HG03521 (cell line): ENCODE data around the gene KCNA2.

Source experiments
- ATAC-seq: cut with Tn5 transposase; IDR thresholded peaks from one replicate; pipeline ENCODE4 v1.9.1; 2021; ENCODE audit warnings: mild to moderate bottlenecking, moderate library complexity; ENCODE audit not compliant: unreplicated experiment

The KCNA2 gene

DNA sequence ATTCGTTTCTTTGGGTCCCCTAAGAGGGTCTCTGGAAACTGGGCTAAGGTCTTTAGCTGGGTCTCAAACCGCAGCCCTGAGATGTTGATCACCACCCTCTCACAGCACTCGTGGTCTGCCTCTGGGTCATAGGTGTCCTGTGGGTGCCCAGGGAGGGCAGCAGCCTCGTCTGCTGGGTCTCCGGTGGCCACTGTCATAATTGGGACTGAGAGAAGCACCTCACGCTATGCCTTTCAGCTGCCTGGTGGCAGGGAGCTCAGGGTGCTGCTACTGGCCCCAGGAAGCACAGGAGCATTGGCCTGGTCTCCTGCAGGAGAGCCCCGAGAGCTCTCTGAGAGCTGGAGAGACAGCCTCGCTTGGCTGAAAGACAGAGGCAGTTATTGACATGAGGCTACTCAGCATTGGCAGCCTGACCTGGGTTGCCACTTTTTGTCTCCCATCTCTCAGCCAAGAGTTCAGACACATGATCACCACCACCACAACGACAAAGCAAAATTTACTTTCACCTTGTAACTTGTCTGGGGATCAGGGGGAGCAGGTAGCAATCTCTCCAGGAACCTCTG, 1.5 kb downstream of the KCNA2 start:
- ATAC-seq: no peak

DNA sequence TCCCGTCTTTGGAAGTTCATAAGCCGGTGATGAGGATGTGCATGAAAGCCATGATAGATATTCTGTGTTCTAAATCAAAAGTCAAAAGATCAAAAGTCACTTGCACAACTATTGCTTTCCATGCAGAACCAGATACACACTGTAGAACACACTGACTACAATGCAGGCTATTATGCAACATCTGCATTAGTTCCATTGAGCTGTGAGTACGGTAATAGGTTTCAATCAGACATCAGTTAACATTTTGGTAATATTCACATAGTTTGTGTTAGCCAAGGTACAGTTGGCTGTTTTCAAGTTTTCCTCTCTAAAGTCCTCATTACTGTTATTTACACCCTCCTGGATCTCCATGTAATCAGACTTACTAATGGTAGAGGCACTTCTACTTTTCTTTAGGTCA, 3.1 kb downstream of the KCNA2 start:
- ATAC-seq: no peak

DNA sequence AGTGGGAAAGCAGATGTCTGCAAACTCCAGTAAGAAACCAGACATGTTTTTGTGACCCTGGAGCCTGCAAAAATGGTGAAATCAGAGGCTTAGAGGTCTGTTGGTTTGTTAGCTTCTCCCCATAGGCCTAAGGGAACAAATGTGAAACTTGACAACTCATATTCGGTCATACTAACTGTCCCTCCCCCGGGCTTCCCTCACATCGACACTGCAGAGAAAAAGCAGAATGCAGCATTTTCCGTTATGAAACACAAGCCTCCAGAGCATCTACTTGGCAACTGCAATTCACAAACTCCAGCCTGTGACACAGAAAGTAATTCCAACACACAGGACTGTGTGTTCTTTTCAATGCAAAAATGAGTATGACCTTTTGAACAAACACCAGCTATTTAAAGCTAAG, 3.7 kb downstream of the KCNA2 start:
- no peak for ATAC-seq

DNA sequence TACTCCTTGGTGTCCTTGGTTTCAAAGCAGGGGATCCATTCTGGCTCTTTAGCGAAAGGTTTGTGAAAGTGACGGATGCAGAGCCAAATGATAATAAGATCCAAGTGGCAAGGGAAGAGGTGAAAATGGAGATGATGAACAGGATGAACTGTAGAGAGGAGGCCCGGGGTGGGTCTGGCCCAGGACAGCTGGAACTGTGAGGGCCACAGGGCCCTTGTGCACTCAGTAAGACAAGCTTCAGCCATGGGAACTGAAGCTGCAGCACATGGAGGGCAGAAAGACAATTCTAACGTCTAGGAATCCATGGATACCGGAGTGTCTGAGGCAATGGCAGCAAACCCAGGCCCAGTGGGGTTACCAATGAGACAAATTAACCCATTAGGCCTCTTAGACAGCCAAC, 4.8 kb downstream of the KCNA2 start:
- ATAC-seq: no peak

DNA sequence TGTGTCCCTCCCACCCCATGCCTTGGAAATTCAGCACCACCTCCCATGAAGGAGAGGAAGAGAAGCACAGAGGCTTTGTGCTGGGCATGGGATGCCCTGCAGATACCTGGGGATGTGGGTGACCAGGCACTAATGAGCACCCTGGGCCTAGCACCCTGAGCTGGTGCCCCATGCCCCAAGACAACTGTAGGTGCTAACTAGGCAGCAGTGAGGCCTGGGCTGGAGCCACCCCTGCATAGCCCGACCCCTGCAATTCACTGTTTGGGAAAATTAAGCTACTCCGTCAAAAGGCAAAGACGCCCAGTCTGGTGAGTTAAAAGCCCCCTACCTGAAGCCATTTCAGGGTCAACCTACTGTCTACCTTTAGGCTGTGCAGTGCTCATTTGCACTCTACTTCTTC, 5.4 kb downstream of the KCNA2 start:
- no peak for ATAC-seq

DNA sequence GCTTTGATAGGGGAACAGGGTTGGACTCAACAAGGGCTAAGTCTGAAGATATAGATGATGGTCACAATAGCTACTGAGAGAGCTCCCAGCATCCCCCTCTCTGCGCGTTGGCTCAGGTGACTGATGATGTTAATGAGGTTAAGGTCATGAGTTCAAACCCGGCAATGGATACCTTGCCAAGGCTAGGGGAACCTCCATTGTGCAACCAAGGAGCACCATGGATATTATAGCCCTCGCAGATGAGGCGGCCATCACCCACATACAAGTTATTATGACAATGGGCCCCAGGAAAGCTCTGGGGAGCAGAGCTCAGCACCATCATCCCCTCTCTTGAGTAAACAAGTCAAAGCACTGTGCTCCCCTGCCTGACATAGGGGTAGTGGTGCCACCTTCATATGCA, 8.2 kb downstream of the KCNA2 start:
- ATAC-seq: no peak

DNA sequence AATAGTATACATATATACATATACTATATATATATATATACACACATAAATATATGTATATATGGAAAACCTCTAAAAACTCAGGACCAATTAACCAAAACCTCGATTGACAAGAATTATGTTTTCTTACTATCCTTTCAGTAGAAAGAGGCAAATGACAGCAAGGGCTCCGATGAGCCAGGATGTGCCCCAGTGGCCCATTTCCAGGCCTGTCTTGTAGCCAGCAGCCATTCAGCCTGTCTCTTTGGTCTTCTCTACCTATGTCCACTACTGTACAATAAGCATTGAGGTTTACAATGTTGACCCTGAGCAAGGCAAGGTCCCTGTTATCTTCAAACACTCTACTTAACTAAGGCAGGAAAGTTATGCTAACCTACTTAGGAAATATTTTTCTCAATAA, 9.8 kb downstream of the KCNA2 start:
- no peak for ATAC-seq

DNA sequence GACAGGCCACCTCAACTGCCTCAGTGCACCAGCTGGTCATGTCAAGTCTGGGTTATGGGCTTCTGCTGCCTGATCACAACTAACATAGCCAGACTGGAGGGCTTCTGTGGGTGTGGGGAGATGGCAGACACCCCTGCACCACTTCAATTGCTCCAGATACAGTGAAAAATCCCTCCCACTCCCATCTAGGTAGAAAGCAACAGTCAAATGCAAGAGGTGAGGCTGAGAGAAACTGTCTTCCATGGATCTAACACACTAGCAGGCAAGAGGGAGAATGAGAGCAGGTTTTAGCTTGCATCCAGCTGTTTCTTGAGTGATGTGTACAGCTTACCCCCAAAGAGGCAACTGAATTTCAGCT, 10.8 kb downstream of the KCNA2 start:
- ATAC-seq: no peak

DNA sequence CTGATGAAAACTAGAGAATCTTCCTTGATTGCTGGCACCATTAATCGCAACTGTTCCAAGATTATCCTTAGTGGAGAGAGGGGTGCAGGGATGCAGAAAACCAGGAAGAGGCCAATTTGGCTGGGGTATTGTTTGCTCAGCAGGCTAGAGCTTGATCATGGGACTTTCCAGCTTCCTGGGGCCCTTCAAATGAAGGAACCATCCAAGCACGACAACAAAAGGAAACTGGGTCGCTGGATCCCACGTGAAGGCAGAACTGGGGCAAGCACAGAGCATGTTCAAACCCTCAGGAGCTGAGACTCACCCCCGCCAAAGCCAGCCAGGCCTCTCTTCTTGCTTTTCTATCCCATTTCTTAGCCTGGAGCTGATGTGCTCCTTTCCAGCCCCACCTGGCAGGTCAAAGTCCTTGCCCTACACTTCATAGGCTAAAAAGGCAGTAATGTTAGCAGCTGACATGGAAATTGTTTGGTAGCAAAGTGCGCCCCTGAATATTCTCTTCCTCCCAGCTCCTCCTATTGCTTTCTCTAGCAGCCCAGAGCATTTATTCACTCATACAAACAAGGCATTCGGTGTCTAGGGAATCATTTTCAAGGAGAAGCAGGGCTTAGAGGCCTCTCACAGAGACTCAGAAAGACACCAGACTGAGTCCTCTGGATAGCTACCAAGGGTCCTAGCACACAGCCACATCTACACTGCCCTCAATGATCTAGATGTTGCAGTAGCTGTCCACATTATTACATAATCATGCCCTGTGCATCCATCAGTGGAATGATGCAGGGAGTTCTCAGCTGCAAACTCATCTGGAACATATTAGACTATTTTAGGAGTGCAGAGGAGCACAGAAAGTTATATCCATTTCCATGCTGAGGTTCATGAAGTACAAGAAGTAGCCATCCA, 11.5 kb downstream of the KCNA2 start:
- no peak for ATAC-seq

DNA sequence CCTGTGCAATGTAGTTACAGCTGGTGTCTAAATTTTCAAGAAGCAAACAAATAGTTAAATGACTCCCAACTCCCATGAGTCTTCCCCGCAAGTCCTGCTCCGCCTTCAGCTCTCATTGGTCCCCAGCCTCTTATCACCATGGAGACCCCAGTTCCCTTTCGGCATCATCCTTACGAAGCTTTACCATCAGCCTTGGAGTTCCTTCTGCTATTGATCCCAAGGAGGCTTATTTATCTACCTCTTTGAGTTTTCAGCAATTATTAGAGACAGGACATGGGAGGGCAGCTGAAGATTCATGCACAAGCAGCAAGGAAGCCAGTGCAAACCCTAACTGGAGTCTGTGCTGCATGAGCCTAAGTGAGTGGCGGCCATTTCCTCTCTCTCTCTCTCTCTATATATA, 12.3 kb downstream of the KCNA2 start:
- ATAC-seq: no peak

DNA sequence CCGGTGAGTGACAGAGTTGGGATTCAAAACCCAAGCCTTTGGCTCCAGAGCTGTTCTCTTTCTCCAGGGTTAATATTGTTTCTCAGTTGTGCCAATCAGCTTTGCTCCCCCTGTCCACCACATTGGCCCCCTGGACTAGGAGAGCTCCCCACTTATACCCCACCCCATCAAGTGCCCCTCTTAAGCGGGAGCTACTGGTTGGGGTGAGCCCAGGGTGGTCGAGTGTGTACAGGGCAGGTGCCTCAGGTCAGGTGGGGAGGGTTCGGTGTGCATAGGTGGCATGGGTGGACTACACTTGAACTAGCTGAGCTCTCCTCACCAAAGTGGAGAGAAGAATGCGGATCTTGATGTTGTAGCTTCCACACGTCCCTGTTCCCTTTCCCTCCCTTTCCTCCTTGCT, 14.2 kb downstream of the KCNA2 start:
- no peak for ATAC-seq

DNA sequence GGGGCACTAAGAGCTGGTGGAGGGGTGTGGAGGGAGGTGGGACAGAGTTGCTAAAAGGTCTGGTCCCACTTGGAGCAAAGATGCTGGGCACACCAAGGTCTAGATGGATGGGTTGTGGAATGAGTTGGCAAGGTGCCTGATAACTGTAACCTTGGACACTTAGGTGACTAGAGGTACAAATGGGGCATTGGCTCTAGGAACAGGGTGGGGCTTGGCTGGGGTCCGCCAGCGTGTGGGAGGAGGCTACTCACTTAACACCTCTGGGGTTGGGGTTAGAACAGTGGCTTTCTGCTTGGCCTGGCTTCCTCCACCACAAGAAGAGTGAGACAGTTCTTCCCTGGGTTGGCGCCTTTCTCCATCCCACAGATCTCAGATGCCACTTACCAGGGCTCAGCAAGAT, 17.2 kb downstream of the KCNA2 start:
- ATAC-seq: no peak

DNA sequence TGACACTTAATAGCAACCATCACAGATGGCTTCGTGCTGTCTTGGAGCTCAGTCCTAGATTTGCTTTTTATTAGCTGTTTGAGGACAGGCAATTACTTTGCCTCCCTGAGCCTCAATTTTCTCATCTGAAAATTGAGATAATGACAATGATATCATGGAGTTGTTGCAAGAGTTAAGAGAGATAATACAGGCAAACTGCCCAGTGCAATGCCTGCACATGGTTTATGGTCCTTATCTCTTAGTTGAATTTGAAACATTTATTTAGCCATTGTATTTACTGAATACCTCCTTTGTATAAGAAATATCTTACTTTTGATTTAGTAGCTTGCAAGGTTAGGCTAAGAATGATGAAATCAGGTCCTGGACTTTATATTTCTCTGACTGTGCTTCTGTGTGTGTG, 17.7 kb downstream of the KCNA2 start:
- no peak for ATAC-seq

DNA sequence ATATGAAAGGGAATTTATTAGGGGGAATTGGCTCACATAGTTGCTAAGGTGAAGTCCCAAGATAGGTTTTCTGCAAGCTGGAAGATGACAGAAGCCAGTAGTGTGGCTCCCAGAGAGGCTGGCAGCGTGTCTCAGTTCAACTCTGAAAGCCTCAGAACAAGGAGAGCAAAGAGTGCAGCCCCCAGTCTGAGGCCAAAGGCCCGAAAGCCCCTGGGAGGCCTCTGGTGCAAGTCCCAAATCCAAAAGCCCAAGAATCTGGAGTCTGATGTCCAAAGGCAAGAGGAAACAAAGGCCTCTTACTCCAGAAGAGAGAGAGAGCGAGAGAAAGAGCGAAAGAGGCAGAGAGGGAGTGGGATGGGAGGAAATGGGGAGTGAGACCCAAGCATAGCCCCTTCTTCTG, 18.3 kb downstream of the KCNA2 start:
- ATAC-seq: no peak

DNA sequence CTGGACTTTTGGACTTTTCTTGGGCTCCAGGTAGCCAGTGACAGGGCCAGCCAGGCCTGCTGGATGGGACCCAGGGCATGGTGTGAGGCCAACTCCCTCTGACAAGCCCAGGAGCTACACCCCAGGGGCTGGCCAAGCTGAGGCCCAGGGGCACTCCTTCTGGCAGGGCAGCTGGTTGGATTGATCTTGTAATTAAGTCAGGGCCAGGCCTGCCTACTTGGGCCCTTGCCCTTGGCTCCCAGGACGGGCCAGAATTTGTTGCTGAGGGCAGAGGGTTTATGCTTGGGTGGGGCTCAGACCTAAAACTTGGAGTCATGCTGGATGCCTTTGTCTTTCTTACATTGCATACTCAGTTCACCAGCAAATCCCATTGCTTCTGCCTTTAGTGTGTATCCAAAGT, 20.7 kb downstream of the KCNA2 start:
- no peak for ATAC-seq

DNA sequence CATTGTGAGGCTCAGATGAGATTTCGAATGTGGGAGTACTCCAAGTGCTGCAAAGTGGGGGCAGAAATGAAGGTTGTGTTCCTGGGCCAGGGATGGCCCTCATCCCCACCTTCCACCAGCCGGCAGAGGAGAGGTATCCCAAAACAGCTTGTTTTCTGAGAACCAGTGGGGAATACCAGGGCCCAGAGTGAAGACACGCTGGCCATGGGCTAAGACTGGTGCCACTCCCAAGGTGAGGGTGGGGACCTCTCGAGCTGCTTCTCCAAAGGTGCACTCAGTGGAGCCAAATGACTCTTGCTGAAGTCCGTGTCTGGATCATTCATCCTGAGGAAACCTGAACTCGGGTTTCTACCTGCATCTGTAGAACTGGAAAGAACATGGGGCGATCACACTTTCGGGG, 22.1 kb downstream of the KCNA2 start:
- no peak for ATAC-seq

DNA sequence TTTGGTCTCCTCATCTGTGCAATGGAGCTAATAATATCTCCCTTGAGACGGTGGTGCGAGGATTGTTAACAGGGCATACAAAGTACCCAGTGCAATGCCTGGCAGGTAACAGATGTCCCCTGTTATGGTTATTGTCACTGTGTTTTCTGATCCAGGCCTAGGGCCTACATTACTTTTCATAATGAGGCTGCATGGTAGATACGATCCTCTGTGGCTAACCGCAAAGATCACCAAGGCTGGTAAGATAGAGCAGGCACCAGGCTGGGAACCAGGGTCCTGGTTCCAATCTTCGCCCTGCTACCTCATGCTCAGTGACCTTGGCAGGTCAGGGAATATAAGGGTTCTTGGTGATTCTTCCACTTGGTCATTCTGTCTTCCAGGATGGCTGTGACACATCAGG, 22.7 kb downstream of the KCNA2 start:
- no peak for ATAC-seq

DNA sequence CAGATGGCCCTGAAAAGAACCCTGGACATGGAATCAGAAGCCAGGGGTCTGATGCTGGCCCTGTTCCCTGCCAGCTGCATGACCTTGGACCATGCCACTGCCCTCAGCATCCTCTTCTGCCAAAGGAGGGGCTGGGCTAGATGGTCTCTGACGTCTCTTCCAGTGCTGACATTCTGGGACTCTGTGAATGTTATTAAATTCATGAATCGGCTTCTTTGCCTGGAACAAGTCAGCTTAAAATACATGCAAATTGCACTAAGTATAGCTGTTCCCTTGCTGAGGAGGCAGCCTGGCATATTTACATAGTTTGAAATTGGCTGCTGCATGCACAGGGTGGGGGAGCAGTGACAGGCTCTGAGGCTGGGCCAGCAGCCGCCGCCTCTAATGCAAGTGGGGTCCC, 23.8 kb downstream of the KCNA2 start:
- no peak for ATAC-seq

DNA sequence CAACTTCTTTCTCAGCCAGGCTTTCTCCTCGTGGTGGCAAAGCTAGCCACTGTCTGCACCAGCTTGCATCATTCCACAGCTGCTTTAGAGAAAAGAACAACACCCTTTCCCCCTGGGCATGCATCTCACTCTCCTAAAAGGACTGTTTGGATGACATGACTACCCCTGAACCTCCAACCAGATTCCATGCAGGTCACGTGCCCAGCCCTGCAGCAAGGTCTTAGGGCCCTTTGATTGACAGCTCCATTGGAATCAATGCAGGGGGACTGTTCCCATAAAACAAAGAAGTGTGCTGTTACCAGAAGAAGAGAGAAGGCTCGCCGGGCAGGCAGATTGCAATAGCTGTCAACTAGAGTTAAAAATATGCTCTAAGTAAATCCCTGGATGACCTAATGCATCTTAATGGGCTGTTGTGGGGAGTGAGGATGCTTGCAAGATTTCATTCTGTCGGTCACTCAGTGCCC, 24.4 kb downstream of the KCNA2 start:
- ATAC-seq: no peak

DNA sequence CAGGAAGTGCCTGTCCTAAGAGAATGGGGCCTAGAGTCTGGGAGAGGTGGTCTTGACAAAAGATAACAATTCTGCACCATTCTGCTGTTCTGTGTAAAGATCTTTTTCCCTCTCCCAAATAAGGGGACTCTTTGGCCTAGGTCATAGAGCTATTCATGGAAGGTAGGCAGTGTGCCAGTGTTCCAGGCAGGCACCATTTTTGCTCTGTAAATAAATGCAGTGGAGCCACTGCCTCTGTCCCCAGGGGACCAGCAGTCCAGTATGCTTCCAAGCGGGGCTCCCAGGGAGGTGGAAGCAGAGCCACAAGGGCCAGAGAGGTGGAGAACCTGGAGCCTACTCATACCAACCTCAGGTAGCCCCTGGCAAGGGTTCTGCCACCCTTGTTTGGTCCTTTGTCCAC, 25.9 kb downstream of the KCNA2 start:
- ATAC-seq: no peak

DNA sequence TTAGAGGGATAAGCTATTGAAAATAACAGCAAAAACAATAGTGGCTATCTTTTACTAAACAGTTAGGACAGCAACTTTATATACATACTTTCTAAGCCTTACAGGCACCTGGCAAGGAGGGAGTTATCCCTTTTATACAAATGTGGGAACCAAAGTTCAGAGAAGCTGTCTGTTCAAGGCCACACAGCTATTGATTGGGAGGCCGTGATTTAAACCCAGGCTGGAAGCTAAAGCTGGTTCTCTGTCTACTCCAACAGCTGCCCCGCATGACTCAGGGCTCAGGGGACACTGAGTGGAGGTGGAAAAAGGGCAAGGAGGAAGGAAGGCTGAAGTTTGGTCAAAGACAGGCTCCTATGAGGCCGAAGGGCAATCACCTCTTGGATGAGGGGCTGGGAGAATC, 26.7 kb downstream of the KCNA2 start:
- ATAC-seq: no peak

DNA sequence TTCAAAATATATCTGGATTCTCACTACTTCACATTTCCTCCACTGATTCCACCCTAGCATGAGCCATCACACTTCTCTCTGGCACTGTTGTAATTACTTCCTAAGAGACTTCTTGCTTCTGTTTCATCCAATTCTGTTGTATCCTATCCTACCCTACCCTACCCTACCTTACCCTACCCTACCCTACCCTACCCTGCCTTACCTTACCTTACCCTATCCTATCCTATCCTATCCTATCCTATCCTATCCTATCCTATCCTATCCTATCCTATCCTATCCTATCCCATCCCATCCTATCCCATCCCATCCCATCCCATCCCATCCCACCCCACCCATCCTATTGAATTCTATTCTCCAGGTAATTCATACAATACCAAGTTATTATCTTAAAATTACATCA, 29.7 kb downstream of the KCNA2 start:
- ATAC-seq: no peak

DNA sequence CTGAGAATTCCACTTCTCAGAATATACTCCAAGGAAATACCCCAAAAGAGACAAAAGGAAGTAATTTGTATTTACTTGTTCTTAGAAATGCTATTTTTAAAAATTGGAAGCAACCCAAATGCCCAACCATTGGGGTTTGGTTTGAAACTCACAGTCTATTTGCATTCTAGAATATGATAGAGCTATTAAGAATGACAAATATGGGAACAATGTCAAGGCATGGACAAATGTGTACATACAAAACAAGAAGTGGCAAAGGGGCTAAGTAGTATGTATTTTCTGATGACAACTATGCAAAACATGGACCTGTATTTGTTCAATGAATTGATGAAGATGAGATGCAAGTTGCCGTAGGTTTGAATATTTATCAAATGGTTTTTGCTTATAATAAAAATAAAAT, 32.8 kb downstream of the KCNA2 start:
- no peak for ATAC-seq
